GM18517 (cell line): ENCODE data around the gene TMEM185A.
"Not testable (repeated sequence)": the region's sequence is repeated elsewhere in the genome, so short reads cannot be mapped to it uniquely, and the experiment has no call there.

Experiments
- ATAC-seq: cut with Tn5 transposase; IDR thresholded peaks from one replicate; pipeline ENCODE4 v1.9.1; 2021; ENCODE audit warnings: mild to moderate bottlenecking, moderate library complexity; ENCODE audit not compliant: unreplicated experiment

The TMEM185A gene

DNA sequence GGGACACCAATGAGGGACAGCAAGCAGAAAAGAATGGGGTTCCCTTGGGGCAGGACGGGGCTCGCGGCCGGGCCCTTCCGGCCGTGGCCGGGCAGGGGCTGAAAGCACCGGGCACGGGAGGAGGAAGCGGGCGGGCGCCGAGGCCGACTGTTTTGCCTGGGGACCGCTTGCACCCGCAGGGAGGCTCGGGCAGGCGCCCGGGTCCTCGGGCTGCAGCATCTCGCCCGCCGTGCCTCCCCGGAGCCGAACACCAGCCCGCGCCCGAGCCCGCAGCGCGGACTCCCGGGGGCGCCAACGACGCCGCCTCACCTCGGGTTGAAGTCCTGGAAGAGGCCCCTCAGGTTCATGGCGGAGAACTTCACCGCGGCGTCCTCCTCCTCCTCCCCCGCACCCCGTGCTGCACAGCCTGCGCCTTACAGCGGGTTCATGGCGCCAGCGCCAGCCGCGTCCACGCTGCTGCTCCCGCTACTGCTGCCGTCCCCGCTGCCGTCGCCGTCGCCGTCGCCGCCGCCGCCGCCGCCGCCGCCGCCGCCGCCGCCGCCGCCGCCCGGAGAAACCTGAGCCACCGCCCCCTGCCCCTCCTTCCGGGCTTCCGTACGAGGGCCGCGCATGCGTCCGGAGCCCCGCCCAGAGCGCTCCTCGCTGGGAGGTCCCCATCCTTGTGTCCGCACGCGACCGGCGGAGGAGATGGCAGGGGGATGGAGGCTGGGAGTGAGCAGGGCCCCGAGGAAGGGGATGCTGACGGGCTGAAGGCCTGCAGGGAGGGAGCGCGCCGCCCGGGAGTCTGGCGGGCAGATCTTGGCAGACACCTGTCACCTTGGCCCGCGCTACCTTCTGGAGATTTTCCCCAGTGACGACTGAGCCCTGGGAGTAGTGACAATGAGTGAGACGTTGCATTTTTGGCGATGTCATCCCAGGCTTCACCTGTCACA, at the start of gene TMEM185A:
Gene TMEM185A (minus strand): TSS at position 559 of the 932 bp plus-strand sequence. CDS start 212 bp downstream, at position 347.
- ATAC-seq, result peak; percentile 74

DNA sequence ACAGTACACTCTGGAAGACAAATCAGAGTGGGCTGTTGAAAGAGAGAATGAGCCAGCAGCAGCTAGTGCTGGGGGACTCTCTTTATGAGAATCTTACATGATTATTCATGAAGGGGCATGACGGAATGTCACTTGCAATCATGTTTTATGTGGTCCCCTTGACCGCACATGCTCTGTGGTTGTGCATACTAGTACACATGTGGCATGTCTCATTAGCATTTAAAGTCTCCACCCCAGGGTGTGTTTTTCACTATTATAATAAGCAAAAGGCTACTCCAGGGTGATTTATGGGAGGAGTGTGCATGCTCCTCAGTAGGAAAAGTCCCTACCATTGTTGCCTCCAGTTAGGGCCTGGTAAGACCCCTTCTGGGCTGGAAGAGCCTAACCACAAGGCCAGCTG, 49.6 kb upstream of the TMEM185A start:
- ATAC-seq, result no peak

DNA sequence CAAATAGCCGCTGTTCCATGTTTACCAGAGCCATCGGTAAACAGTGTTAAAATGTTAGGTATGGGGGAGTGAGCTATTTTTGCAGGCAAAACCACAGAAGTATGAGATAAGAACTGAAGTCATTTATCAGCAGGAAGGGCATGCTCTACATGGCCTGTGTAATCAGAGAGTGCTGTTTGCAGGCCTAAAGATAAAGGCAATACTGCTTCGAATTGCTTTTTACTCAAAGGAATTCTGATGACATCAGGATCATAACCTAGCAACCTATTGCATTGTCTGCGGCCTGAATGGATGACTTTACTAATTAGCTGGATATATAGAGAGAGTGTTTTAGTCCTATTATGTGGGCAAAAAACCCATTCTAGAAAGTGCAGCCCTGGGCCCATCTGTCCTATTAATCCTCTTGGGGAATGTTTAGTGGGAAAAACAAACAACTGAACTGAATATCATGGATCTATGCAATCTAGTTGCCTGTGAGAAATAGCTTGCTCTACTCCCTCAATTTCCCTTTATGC, 47.6 kb upstream of the TMEM185A start:
- ATAC-seq, result not testable (repeated sequence)

DNA sequence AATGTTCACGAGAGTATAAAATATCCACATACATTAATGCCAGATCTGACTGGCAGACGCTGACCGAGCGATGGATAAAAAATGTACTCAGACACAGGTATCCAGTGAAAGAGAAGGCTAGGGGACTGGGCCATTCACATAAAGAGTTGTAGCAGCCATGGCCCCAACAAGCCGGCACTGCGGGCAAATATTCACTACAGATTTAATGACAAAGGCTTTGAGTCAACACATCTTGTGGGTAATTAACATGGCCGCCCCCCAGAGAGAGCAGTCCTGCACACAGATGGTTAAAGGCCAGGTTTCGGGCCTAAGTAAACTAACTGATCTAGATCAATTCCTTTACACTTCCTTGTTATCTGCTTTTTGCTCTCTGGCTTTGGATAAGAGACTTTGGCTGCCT, 44.0 kb upstream of the TMEM185A start:
- ATAC-seq, result not testable (repeated sequence)

DNA sequence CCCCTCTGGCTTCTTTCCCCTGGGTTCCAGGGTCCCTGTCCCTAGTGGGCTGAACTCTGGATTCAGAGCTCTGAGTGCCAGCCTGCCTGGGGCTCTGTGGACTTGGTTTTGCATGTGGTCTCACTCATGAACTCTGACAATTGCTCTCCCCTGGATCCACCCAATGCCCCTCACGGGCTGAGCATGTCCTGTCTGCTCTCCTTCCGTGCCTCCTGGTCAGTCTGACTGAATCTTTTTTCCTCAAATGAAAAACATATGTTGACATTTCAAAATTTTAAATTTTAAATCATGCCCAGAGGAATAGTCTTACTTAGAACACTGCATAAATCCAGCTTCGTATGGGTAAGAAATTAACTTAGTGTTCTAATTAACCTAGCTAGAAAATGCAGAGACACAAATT, 43.5 kb upstream of the TMEM185A start:
- ATAC-seq, result not testable (repeated sequence)

DNA sequence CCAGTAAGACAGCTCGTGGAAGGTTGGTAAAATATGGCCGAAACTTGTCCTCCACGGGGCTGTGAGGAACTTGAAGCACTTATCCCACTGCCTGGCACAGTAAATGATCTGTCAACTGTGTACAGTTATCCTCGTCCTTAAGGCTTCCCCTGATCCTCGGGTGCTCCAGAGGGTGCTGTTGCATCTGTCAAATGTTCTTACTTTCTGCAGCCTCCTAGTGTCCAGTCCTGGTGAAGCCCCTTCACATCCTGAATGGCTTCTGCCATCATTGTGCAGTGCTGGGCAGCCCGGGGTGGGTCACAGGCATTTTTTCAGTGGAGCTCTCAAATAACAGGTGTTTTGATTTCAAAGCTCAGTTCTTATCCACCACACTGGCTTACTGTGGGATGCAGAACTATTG, 29.0 kb upstream of the TMEM185A start:
- not testable (repeated sequence) for ATAC-seq

DNA sequence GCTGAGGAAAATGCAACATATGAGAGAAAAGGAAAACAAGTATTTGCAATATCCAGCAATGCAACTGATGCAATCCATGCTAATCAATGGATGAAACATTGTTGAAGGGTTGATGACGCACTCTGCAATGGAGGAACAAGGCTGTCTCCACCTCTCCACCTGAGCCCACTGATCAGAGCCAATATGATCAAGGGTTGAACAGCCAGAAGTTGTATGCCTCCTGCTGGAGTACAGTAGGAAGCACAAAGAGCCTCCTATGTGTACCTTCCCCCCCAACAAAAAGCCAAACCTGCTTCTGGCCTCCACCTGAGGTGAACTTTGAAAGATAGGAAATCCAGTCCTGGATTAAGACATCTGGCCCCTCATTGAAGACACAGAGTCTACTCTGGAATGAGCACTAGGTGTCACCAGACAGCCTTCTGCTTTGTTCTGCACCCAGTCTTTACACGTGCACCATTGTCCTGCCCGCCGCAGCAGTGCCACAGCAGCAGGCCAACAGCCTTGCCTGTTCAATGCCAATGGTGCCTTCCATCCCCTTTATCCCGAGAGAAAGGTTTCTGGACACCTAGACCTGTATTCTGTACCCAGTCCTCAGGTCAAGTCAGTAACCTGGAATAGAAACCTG, 24.8 kb upstream of the TMEM185A start:
- not testable (repeated sequence) for ATAC-seq

DNA sequence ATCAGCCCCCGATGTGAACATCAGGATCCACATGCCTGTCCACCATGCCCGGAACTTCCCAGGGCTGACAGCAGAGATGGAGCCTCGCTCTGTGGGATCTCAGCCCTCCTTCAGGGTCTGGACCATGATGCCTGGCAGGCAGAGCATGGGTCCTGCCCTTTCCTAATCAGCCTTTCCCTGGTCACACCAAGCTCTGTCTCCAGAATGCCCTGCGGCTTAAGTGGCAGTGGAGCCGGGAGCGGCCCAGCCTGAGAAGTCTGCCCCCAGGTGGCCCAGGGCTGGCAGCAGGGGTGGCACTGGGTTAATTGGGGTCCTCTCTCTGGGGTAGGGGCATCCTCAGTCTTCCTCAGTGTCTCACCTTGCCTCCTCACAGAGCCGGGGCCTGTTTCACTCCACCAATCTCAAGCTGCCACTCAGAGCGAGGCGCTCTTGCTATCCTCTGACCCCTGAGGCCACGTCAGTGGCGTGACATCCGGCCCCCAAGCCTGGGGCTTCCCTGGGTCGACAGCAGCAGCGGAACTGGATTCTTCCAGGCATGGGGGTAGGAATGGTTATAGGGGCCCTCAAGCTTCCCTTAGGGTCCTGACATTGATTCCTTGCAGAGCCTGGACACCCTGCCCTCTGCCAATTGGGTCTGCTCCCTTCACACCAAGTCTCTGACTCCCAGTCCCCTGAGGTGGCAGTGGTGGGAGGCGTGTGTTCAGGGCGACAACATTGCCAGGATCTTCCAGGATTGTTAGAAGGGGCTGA, 20.8 kb upstream of the TMEM185A start:
- ATAC-seq, result no peak

DNA sequence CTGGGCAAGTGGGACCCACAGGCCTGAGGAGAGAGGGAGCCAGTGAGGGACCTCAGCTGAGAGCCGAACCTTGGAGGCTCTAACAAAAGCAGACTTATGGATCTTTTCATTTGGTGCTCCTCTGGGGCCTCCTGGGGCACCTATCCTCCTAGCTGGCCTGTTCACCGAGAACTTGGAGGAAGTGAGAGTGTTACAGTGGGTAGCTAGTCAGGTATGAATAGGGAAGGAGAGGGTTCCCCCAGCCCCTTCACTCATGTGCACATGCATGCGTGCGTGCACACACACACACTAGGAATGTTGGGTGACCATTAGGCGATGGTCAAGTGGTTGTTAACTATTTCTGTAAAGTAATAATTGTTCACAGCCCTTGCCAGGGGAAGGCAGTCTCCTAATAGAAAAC, 18.6 kb upstream of the TMEM185A start:
- ATAC-seq, result no peak

DNA sequence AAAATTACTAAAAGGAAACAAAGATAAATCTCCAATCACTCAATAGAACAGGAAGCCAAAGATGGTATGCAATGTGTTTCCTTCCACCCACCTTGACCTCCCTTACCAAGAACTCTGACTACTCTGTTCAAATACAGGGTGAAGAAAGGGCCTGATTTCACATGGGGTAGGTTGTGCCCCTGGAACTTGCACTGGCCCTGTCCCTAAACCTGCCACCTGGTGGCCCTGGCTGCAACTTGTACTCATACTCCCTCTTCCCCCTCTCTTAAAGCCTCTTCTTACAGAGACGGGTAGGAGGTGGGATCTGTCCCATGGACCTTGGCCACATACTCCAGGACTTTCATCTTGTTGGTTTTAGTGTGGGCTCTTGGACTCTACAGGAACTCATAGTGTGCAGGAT, 17.3 kb upstream of the TMEM185A start:
- ATAC-seq, result no peak

DNA sequence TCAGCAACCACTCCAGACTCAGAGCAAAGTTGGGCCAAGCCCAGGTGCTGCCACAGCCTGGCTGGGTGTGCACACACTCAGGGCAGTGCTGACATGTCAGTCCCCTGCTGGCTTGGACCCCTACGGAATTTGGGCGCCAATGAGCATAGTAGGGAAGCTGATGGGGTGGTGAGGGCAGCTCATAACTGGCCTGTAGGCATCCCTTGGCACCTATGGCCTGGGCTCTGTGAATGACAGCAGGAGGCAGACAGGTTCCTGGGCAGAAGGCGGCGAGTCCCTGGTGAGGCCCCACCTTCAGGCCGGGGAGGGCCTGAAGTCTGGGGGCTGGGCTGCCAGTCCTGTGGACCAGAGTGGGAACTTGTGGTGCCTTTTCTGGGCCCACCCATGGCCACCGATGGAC, 15.9 kb upstream of the TMEM185A start:
- ATAC-seq, result no peak

DNA sequence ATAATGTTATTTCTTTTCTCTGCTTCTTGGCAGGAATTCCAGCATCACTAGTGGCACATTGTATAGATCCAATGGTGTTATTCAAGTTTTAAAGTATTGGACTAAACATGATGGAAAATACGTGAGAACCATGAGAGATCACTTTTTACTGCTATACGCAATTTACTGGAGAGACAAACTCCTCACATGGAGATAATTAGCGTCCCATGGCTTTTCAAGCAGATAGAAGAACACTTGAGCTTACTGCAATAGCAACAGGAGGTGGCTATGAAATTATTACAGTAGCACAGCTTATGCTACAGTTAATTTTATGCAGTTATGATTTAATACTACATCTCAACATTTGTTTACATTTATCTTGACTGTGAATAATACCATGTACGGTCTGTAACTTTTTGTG, 11.9 kb upstream of the TMEM185A start:
- no peak for ATAC-seq

DNA sequence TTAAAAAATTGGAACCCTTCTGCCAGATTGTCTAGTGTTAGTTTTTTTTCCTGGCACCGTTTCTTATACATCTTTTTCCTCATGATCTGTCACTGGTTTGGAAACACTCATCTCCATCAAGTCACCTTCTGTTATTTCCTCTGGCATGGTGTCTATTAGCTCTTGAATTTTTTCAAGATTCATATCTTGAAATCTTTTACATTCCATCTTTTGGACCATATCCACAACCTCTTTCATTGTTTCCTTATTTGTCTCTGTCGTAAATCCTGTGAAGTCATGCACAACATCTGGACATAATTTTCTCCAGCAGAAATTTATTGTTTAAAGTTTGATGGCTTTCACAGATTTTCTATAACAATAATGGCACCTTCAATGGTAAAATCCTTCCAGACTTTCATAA, 10.2 kb upstream of the TMEM185A start:
- ATAC-seq, result no peak

DNA sequence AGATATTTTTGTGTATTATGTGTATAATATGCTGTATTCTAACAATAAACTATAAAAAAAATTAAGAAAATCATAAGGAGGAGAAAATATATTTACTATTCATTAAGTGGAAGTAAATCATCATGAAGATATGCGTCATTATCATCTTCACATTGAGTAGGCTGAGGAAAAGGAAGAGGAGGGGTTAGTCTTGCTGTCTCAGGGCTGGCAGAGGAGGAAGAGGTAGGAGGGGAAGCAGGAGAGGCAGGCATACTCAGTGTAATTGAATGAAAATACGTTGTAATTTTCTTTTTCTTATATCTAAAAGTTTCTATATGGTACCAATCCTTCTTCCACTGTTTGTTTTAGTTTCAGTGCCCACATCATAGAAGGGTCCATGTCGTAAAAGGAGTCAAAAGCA, 9.8 kb upstream of the TMEM185A start:
- ATAC-seq, result no peak

DNA sequence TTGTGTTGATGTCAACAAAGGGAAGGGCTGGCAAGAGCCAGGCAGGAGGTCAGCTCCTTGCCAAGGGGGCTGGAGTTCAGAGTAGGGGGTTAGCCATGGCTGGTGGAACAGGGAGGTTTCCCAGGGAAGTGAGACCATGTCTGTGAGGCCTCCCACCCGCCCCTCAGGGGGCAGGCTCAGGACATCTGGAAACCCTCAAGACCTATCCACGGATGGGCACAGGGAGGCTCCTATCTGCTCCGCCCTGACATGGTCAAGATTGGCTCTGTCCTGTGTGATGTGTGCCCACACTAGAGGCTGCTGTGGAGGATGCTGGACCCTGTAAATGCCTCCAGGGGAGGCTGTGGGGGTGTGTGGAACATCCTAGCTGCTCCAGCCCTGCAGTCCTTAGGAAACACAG, 8.0 kb upstream of the TMEM185A start:
- no peak for ATAC-seq

DNA sequence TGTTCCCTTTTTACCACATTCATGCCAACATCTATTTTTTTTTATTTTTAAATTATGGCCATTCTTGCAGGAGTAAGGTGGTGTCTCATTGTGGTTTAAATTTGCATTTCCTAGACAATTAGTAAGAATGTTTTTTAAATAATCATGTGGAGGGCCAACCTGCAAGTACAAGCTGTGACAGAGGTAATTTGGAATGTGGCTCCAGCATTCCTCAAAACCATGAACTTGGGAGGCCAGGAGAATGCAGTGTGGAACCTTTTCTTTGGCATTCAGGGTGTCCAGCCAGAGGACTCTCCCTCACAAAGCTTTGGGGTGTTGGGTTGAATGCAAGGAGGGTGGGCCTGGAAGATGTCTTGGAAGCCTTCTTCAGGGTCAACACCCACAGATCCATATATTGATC, 7.3 kb upstream of the TMEM185A start:
- no peak for ATAC-seq

DNA sequence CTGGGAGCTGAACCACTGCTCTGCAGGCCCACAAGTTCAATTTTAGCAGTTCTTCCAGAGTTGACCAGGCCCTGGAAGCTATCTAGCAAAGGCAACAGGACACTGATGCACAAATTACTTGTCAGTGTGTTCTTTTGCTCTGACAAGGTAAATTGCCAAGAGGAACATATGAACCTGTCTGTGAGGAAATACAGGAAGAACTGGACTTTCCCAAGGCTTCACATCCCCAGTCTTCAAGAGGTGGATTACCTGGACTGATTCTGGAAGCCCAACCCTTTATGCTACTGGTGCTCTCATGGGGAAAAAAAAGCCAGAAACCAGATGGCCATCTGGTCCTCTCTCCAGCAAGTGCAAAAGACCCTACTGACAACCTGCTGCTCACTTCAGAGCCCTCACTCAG, 1.9 kb upstream of the TMEM185A start:
- no peak for ATAC-seq

DNA sequence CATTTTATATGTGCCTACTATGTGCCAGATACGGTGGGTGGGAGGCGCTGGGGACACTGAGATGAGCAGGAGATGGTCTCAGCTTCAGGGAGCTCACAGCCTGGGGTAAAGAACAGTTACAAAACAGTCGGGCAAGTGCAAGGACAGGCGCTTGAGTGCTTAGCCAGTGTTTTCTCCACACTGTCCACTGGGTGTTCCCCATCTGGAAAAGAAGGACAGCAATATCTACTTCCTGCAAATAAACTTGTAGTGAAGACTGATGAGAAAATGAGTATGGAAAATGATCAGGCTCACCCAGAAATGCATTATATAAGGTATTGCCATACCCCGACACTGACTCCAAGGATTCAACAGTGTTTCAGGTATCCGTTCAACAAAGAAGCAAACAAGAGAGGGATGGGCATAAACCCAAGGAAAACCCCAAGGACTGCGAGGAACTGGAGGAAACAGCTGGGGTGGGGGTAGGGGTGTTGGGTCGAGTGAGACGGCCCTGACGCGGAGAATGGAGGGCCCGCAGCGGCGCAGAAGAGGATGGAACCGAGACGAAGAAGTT, 835 bp downstream of the TMEM185A start:
- no peak for ATAC-seq

DNA sequence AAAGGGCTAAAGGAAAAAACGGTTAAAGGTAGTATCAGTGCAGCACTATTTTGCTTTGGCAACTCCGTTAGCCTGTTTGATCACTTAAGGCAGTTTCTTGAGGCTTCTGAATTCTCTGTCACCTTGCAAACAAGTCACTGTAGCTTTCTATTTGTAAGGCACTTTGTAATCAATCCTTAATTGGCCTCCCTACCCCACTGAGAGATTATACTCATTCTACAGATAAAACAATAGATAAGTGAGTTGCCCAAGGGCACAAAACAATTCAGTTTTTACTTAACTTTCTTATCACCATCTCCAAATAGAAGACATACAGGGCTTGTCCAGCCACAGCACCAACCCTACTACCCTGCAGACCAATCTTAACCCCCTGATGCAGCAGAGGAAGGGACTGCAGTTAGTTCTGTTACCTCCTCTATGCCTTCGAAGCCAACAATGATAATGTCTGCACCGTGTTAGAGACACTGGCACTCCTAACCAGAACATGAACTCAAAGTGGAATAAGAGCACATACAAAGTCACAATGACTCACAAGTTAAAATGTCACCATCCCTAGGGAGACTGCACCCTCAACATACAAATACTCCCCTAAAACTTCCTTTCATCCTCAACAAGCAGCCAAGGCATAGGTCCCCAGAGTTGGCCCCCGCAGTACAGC, 1.7 kb downstream of the TMEM185A start:
- no peak for ATAC-seq

DNA sequence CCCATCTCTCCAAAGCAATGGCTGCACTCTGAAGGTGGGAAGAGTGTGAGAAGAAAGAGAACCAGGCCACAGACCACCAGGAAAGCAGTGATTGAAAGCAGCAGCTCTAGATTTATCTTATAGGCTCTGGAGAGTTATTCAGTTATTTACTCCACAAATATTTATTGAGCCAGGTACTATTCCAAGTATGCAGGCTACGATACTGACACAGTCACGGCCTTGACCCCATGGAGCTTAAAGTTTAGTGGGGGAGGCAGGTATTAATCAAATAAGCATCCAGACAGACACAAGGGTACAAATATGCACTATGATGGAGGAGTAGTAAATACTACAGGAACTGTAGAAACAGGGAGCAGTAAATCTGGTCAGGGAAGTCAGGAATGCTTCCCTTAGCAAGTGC, 2.8 kb downstream of the TMEM185A start:
- ATAC-seq, result no peak

DNA sequence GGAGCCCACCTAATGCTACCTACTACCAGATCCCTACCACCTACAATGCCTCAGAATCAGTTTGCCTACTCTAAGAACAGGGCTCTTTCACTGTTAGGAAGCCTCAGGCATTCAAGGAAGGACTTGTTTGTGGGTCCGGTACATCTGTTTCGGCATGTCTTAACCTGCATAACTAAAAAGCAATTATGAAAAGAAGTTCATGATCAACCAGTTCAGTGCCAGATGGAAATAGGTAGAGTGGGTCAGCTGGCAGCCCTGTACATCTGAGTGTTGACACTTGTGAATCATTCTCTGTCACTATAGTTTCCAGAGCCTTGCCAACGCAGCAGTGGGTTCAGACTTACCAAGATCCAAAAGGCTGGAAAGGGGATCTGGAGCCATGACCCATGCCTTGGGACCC, 3.3 kb downstream of the TMEM185A start:
- ATAC-seq, result no peak
